ENCODE results near the gene TBPL2. TPM values are rescaled to one million over a fixed set of nuclear protein-coding genes. Genes with fewer than 3 reads are reported as not detected.
A peak's percentile ranks its signal among the peaks of the same experiment; 100 is the strongest.

Gene TBPL2
- total RNA-seq, 1 donor from 2014 or later, result not detected

DNA sequence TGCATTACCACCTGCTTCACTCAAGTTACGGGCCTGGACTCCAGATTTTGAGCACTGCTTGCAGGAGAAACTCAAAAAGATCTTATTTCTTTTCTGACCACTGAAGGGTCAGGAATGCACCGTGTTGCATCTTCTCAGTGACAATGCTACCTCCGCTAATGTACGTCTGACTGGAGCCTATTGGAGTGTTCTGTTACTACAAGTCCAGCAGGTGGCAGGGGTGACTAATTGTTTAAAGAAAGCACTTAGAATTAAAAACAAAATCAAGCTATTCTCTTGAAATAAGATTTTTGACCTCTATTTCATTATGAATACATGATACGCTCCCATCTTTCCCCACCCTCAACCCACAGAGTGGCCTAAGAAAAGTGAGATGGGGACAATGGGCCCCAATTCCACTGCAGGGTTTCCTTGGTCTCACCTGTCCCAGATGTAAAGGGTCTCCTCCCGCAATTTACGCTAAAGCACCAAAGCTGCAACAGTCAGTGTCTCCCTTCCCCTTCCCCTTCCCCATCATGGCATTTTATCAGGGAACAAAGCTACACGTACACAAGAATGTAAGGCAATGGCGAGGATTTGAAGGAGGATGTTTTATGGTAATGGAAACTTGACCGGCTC, 2.2 kb downstream of the TBPL2 start:
- no peaks in the 10 kb centered on the region for H3K36me3 ChIP-seq (ENCODE audit: control insufficient read depth, insufficient read depth, low read length)
- TF ChIP-seq, protein P1, sequence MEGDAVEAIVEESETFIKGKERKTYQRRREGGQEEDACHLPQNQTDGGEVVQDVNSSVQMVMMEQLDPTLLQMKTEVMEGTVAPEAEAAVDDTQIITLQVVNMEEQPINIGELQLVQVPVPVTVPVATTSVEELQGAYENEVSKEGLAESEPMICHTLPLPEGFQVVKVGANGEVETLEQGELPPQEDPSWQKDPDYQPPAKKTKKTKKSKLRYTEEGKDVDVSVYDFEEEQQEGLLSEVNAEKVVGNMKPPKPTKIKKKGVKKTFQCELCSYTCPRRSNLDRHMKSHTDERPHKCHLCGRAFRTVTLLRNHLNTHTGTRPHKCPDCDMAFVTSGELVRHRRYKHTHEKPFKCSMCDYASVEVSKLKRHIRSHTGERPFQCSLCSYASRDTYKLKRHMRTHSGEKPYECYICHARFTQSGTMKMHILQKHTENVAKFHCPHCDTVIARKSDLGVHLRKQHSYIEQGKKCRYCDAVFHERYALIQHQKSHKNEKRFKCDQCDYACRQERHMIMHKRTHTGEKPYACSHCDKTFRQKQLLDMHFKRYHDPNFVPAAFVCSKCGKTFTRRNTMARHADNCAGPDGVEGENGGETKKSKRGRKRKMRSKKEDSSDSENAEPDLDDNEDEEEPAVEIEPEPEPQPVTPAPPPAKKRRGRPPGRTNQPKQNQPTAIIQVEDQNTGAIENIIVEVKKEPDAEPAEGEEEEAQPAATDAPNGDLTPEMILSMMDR (IDR thresholded peaks at IDR 0.05; ENCODE audit: insufficient read depth, low read length, poor library complexity, severe bottlenecking), result peak; percentile 60
- H3K4me3 ChIP-seq (ENCODE audit: low read depth, low read length), result no peak overlapping the region
- peak; percentile 31 for DNase-seq (ENCODE audit: low read depth)
- peaks cover 2% of the 10 kb centered on the region for H3K27me3 ChIP-seq (ENCODE audit: control insufficient read depth, insufficient read depth, low read length)

DNA sequence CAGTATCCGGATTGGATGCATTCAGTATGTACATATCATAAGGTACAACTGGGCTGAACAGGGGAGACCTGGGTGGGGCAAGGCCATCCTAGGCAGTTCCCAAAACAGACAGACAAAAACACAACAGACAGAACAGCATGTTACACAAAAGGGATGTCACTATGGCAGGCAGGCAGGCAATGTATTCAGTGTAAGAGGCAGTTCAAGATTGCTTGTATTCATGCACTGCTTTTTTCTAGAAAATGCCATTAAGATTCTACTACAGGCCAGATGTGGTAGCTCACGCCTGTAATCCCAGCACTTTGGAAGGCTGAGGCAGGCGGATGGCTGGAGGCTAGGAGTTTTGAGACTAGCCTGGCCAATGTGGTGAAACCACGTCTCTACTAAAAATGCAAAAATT, 3.5 kb downstream of the TBPL2 start:
- TF ChIP-seq, protein P1 (IDR thresholded peaks at IDR 0.05; ENCODE audit: insufficient read depth, low read length, poor library complexity, severe bottlenecking), result no peak
- Histone ChIP-seq H3K4me3 (ENCODE audit: low read depth, low read length) (no peak overlapping the region), H3K27me3 (ENCODE audit: control insufficient read depth, insufficient read depth, low read length) (peaks cover 2% of the 10 kb centered on the region), H3K36me3 (ENCODE audit: control insufficient read depth, insufficient read depth, low read length) (no peaks in the 10 kb centered on the region)
- no peak for DNase-seq (ENCODE audit: low read depth)

DNA sequence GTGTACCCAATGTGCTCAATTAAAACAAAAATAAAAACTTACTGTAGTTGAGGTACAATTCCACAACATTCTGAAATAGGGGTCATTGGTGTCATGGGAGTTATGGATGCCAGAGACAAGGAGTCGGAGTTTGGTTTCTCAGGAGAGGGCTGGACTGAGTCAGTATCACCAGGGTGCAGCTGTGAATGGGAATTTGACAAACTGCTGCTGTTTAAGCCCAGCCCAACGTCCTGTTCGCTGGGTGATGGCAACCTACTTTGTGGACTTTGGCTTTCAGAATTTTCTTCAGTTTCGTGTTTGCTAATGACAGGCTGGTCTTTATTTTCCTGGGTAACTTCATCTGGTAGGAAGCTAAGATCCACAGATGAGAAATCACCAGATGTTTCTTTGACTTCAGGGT, 3.9 kb downstream of the TBPL2 start:
- H3K4me3 ChIP-seq (ENCODE audit: low read depth, low read length), result no peak overlapping the region
- DNase-seq (ENCODE audit: low read depth), result no peak
- no peaks in the 10 kb centered on the region for H3K36me3 ChIP-seq (ENCODE audit: control insufficient read depth, insufficient read depth, low read length)
- TF ChIP-seq, protein P1 (IDR thresholded peaks at IDR 0.05; ENCODE audit: insufficient read depth, low read length, poor library complexity, severe bottlenecking), result no peak
- H3K27me3 ChIP-seq (ENCODE audit: control insufficient read depth, insufficient read depth, low read length), result peaks cover 2% of the 10 kb centered on the region

DNA sequence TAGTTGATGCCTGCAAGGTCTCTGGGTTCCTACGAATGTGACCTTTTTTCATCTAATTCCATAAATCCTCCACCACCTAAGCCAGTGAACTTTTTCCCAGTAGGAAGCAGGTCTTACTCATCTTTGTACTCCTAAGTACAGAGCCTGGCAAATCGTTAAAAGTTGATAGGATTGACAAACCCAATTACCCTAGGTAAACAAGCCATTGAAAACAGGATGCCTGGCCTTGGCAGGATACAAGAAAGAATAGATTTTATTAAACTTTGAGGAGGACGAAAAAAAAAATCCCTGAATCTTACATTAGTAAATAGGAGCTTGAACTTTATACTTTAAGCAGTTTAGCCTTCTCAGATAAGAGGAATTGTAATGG, 5.6 kb downstream of the TBPL2 start:
- Histone ChIP-seq H3K27me3 (ENCODE audit: control insufficient read depth, insufficient read depth, low read length) (peaks cover 2% of the 10 kb centered on the region), H3K4me3 (ENCODE audit: low read depth, low read length) (no peak overlapping the region), H3K36me3 (ENCODE audit: control insufficient read depth, insufficient read depth, low read length) (no peaks in the 10 kb centered on the region)
- DNase-seq (ENCODE audit: low read depth), result no peak
- TF ChIP-seq, protein P1 (IDR thresholded peaks at IDR 0.05; ENCODE audit: insufficient read depth, low read length, poor library complexity, severe bottlenecking), result no peak

DNA sequence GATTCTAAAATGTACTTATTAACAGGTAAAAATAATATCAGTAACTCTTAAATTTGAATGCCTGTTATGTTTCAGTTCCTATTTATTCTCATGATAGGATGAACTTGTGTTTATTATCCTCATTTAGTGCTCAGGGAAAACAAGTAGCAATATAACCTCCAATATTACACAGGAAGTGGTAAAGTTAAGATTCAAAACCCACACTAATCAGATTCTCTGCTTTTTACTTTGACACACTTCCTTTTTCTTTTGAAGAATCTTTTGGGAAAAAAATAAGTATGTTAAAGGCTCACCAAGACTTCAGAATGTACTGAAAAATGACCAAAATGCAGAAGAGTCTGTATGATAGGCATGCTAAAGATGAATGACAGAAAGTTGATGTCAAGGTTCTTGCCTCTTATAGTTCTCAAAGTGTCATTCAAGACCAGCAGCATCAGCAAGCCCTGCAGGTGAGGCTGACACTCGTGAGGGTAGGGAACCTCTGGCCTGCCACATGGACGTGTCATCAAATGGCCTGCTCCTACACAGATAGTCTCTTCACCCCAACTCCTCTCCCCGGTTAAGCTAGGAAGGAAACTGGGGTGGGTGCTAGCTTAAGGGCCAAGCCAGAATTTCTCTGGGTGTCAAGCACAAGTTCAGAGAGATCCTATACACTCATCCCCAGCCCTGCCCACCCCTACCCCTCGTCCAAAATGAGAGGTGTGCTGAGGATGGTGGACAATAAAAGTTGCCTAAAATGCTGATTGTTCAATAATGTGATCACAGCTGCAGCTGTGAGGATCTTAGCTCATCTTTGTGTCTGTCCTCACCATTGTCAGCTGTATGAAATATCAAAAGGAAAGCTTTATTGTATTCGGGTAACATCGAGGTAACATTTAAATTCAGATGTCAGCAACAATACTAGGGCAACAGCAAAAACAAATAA, 6.3 kb downstream of the TBPL2 start:
- no peak for DNase-seq (ENCODE audit: low read depth)
- Histone ChIP-seq H3K36me3 (ENCODE audit: control insufficient read depth, insufficient read depth, low read length) (no peaks in the 10 kb centered on the region), H3K27me3 (ENCODE audit: control insufficient read depth, insufficient read depth, low read length) (peaks cover 2% of the 10 kb centered on the region), H3K4me3 (ENCODE audit: low read depth, low read length) (no peak overlapping the region)
- TF ChIP-seq, protein P1 (IDR thresholded peaks at IDR 0.05; ENCODE audit: insufficient read depth, low read length, poor library complexity, severe bottlenecking), result no peak

Data from kidney epithelial cell (primary cell).